HG03571 (cell line): ENCODE results near the gene INS.
"Not testable (repeated sequence)": the region's sequence is repeated elsewhere in the genome, so short reads cannot be mapped to it uniquely, and the experiment has no call there.

Source experiments
- ATAC-seq: cut with Tn5 transposase; IDR thresholded peaks from one replicate; pipeline ENCODE4 v1.9.1; 2021; ENCODE audit not compliant: unreplicated experiment

Gene INS

DNA sequence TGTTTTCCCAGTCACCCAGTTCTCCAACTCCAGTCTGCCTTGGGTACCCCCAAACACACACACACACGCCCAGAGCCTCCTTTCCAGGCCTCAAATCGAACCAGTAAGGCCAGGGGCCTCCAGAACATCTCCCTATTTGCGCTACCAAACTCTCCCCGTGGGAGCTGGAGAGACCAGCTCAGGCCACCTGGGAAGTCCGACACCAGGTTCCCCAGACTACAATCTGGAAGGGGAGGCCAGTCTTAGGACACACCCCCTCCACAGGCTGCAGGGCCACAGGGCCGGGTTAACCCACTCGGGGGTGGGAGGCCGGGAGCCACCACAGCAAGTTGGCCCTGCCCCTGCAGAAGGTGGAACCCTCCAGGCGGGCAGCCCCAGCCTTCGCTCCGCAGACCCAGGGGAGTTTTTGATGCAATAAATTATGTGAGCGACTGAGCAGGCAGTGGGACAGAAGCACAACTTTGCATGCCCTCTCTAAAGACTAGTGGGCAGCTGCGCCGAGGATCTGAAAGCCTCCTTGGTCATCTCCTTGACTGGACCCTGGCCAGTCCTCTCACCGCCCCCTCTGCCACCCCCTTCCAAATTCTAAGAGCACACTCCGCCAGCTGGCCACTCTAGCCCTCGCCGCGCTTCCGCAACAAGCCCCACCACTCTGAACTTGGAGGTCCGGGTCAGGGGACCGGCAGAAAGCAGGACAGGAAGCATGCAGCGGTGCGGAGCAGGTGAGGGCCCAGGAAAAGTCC, 24.6 kb downstream of the INS start:
- no peak for ATAC-seq

DNA sequence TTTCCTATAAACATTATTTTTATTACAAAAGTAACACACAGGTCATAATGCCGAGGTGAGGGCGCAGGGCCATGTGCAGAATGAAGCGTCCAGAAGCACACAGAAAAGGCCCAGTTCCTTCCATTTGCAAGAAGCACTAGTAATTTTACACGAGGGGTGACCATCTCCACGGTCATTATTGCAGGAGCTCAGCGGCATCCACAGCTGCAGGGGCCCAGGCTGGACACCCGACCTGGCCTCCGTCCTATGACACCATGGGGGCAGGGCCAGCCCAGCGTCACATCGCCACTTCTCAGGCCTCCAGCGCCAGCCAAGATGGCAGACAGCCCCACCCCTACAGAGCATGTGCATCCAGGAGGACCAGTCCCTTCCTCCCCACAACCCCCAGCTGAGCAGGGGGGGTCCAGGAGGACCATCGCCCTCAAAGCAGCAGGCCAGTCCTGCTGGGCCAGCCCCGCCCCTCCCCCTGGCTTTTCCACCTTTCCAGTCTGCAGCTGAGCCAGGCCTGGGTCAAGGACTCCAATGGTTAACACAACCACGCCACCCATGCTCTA, 25.3 kb downstream of the INS start:
- no peak for ATAC-seq

DNA sequence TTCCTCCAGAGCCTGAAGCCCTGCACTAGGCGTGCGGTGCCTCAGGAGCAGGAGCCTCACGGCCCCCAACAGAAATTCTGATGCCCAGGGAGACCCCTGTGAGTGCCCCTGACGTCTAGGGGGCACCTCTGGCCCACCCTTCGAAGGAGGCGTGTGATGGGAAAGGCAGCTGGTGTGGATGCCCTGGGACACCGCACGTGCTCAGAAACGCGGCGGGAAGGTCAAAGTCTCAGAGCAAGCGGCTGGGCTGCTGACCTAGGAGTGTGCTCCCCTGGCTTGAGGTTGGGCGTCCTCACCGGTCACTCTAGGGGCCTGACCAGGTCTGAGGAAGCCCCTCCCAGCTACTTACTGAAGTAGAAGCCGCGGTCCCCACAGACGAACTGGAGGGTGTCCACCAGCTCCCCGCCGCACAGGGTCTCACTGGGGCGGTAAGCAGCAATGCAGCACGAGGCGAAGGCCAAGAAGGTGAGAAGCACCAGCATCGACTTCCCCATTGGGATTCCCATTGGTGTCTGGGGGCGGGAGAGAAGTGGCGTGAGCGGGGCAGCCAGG, 25.9 kb downstream of the INS start:
- no peak for ATAC-seq

DNA sequence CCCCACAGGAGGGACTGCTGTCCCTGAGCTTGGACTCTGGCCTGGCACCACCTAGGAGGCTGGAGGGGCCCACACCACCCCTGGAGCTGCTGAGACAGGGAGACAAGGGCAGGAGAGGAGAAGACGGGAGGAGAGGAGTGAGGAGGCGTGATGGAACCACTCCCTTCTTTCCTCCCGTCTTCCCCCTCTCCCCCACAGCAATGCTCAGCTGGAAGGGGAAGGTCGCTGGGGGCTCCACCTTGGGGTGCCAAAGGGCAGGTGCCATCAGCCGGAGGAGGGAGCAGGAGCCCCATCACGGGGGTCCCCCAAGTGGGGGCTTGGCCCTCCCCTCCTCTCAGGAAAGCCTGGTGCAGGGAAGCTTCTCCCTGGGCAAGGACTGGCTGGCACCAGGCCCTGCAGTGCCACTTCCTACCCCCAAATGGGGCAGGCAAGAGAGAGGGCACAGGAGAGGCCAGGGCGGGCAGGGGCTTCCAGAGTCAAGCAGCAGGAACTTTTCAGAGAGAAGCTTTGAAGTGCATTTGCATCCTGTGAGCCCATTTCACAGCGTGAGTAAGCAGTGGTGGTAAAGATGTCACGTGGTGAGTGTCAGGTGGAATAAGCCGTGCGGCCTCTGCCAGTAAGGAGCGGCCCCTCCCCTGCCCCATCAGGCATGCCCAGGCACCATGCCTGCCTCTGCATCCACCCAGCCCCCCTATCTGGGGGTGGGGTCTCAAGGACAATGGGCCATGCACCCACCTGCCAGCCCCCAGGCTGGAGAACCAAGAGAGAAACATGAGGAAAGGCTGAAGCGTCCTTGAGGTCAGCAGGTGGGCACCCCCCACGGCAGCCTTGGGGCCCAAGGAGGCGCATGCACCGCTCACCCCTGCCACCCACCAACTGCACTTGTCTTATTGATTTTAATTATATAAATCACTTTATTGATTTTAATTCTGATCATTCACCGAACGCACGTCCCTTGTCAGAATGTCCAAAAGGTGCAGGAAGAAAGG, 26.7 kb downstream of the INS start:
- ATAC-seq: no peak

DNA sequence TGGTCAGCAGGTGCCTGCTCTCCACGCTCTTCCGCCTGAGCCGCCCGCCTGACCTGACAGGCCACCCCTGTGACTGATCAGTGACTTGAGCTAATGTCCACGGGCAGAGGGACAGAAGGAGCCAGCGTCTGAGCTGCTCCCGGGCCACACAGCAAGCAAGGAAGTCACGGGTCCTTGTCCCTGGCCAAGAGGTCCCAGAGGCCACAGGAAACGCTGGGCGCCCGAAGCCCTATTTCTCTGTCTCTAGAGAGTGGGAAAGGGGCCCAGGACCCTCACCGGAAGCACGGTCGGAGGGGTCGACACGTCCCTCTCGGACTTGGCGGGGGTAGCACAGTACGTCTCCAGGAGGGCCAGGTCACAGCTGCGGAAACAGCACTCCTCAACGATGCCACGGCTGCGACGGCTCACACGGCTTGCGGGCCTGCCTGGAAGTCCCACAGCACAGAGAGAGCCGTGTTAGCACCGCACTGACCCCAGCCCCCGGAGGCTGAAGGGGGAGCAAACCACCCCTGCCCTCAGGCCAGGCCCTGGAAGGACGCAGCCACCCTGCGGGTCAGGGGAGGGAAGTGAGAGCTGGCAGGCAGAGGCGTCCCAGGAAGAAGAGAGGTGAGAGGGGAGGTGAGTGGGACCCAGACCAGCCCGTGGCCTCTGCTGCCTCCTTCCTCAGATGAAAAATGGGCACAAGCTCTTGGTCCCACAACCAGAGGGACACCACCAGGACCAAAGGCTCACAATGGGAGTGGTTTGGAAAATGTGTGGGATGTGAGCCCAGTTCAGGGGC, 27.6 kb downstream of the INS start:
- no peak for ATAC-seq

DNA sequence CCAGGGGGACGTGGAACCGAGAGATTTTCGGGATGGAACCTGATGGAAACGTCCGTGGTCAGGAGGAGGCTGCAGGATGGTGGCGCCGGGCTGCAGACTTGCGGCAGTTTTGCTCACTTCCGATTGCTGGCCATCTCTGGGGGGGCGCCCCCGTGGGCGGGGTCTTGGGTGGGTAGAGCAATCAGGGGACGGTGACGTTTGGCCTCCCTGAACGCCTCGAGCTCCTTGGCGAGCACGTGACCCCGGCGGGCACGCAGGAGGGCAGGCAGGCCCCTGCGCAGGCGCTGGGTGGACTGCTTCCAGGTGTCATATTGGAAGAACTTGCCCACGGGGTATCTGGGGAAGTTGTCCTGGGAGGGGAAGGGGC, 28.2 kb downstream of the INS start:
- no peak for ATAC-seq

DNA sequence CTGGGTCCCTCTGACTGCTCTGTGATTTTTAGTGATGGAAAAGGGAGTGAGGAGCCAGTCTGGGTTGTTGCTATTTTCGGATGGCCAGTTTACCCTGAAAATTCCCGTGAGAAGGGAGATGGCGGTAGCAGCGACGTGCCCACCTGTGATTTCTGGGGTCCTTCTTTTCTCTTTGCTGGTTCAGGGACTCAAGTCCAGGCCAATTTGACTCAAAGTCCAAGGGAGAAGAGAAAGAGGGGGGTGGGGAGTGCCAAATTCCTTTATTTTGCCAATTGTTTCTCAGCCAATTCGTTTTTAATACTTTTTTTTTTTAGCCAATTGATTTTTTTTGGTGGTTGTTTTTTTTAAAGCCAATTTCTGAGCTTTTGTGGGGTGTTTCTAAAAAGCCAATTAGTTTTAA, 28.8 kb downstream of the INS start:
- ATAC-seq: no peak

DNA sequence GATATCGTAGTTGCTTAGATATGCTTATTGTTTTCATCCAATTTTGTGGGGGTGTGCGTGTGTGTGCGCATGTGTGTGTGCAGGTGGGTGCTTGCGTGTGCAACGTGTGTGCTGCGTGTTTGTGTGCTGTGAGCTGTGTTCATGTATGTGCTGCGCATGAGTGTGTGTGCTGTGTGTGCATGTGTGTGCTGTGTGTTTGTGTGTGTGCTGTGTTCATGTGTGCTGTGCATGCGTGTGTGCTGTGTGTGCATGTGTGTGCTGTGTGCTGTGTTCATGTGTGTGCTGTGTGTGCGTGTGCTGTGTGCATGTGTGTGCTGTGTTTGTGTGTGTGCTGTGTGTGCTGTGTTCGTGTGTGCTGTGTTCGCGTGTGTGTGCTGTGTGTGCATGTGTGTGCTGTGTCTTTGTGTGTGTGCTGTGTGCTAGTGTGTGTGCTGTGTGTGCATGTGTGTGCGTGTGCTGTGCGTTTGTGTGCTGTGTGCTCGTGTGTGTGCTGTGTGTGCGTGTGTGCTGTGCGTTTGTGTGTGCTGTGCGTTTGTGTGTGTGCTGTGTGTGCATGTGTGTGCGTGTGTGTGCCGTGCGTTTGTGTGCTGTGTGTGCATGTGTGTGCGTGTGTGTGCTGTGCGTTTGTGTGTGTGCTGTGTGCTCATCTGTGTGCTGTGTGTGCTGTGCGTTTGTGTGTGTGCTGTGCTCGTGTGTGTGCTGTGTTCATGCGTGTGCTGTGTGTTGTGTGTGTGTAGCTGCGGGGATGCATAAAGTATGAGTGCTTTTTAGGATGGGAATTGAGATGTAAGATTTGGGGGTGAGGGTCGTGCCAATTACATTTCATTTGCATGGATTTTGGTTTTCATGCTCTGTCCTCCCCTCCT, 29.4 kb downstream of the INS start:
- ATAC-seq: no peak

DNA sequence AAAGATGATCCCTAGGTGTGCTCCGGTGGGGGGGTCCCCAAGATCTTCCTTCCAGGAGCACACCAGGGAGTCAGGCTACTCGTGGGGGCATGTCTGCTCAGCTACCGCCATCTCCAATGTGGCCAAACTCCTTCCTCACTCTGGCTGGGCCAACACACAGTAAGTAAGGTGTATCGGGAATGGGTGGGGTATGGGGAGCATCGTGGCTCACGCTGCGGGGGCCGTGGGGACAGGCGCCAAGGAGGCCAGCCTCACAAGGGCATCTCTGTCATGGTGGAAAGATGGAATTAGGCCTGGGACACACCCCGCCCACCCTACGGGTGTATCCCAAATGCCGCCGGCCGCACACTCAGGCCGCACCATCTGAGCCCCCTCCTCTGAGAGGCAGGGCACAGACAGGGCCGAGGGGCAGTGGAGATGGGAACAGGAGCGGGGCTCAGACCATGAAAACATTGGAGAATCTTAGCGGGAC, 30.1 kb downstream of the INS start:
- ATAC-seq: no peak

DNA sequence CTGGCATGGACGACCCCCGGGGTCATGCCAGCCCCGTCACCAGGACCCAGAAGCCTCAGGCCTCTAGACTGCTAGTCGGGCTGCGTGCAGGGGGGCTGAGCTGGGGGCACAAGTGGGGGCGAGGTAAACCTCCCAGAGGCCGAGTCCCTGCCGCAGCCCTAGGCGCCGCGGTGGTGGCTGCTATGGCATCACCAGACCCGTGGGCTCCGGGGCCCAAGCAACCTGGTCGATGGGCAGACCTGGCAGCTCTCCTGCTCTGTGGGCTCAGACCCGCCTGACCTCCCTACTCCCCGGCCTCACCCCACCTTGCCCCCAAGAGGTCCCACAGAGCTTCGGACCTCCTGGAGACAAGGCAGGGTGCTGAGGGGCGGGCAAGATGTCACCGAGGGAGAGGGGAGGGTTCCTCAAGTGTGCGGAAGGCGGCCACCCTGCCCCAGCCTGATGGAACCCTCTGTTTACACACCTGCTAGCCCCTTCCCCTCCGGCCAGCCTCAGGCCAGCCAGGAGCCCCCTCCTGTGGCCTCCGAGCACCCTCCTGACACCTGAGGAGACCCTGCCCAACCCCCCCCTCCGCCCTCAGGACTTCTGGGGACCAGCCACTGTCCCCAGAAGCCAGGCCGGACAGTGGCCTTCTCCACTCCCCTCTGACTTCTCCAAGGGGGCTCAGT, 31.2 kb downstream of the INS start:
- no peak for ATAC-seq

DNA sequence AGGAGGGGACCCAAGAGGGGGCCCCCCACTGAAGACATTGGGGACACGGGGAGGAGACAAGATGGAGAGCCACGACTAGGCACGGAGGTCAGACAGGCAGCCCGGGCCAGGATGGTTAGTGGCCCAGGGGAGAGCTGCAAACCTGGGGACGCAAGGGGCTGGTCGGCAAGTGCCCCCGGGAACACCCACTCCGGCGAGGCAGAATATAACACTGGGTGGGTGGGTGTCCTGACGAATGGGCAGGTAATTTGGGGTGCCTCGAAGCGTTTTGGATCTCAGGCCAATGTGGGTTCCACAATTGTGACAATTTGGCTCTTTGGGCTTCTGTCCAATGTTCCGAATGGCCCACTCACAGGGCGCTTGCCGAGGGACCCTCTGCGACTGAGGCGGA, 31.7 kb downstream of the INS start:
- ATAC-seq: no peak

DNA sequence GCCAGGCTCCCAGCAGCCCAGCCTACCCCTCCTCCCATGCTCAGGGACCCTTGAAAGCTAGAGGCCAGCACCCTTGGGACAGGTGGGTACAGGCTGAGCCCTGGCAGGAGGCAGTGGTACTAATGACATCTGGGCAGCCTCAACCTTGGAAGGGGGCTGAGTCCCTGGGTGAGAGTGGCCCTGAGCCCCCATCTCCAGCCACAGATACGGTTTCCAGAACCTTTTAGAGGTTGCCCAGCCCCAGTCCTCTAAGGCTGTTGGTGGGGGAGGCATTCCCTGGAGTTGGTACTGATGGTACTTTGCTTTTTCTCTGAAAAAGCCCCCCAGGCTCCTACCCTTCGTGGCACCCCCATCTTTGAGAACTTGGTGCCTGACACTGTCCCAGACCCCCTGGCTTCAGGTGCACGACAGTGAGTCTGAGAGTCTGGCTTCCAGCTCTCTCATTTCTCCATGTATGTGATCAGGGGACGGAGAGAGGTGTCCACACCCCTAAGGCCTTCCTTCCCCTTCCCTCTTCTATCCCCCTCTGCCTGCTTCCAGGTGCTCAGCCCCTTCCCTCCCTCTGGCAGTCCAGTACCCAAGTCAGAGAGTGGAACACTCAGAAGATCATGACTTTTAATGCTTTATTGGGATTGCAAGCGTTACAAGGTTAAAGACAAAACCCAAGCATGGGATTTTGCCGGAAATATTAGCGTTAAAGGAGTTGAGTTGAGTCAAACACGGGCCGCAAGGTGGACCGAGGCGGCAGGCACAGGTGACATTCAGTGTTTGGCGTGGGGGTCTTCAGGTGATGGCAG, 32.3 kb downstream of the INS start:
- no peak for ATAC-seq

DNA sequence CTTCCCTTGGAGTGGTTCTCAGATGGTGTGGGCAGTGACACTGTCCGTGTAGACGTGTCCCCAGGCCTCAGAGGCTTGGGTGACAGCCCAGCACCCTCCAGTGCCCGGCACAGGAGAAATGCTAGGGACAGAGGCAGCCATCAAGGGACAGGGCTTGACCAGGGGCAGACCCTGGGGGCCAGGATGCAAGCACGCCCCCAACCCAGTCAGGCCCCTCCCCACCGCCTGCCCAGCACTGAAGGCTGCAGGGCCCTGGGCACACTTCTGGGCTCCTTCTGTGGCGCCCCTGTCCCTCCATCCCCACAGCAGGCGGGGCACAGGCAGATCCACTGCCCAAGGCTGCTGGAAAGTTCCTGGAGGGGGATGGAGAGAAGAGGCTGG, 32.9 kb downstream of the INS start:
- ATAC-seq: no peak

DNA sequence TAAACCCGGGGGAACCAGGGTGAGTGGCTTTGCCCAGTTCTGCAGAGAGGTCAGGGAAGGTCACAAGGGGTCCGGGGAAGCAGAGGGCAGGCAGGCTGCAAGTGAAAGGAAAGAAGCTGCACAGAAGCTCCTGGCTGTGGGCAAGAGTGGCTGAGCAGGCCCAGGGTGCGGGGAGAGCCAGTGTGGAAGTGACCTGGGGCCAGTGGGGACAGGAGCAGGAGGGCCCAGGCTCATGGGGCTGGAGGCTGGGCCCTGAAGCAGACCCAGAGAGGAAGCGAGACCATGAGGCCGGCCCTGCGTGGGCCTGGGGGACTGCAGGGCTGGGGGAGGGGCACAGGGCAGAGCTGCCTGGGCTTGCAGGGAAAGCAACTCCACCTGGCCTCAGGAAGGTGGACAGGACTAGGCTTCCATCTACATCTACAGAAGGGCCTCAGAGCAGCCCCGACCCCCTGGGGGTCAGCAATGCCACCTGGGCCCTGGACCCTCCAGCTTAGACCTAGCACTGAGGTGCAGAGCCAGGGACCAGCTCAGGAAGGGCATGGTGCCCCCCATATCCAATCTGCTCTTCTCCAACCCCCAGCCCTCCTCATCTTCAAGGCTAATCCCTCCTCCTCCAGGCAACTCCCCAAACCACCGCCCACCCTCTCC, 33.4 kb downstream of the INS start:
- ATAC-seq: no peak

DNA sequence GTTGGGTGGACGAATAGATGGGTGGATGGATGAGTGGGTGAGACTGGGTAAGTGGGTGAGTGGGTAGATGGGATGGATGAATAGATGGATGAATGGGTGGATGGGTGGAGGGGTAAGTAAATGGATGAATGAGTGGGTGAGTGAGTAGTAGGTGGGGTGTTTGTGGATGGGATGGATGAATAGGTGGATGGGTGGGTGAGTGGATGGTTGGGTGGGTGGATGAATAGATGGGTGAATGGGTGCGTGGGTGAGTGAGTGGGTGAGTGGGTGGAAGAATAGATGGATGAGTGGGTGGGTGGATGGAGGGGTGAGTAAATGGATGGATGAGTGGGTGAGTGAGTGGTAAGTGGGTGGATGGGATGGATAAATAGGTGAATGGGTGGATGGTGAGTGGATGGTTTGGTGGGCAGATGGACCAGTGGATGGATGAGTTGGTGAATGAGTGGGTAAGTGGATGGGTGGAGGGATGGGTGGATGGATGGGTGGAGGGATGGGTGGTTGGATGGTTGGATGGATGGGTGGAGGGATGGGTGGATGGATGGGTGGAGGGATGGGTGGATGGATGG, 34.4 kb downstream of the INS start:
- ATAC-seq: no peak

DNA sequence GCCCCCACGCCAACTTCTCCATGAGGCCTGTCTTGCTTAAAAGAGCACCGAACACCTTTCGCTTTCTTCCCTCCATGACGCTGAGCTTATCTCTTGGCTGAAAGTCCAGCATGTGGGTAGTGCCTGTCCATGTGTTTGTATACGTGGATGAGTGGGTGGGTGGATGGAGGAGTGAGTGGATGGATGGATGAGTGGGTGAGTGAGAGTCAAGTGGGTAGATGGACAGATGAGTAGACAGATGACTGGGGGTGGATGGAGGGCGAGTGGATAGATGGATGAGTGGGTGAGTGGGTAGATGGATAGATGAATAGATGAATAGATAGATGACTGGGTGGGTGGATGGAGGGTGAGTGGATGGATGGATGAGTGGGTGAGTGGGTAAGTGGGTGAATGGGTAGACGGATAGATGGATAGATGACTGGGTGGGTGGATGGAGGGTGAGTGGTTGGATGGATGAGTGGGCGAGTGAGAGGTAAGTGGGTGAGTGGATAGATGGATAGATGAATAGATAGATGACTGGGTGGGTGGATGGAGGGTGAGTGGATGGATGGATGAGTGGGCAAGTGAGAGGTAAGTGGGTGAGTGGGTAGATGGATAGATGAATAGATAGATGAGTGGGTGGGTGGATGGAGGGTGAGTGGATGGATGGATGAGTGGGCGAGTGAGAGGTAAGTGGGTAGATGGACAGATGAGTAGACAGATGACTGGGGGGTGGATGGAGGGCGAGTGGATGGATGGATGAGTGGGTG, 36.1 kb downstream of the INS start:
- ATAC-seq: not testable (repeated sequence)

DNA sequence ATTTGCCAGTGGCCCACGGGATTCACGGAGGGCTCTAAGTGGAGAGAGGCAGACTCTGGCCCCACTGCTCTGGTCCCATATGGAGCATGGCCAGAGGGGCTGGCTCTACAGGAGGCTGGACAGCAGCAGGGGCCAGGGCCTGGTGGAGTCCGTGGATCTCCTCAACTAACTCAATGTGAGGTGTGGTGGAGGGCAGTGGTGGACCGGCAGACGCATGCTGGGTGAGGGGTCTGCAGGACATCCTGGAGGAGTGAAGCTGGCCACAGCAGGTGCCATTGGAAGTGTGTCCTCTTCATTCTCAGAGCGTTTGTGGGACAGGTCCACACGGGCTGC, 37.4 kb downstream of the INS start:
- no peak for ATAC-seq
